Ishikawa (cell line): ENCODE data around the gene APBA3.

ENCODE experiments used
- CEBPB ChIP-seq: IDR thresholded peaks from 2 replicates; pipeline ENCODE4 v1.6.1; 2012
- CREB1 ChIP-seq: IDR thresholded peaks from 2 replicates; pipeline ENCODE4 v1.6.1; 2012; ENCODE audit warnings: low read depth
- EP300 ChIP-seq: IDR thresholded peaks from 2 replicates; pipeline ENCODE4 v1.6.1; 2012; ENCODE audit warnings: borderline replicate concordance
- MAX ChIP-seq: IDR thresholded peaks from 2 replicates; pipeline ENCODE4 v1.6.1; 2012
- NFIC ChIP-seq: IDR thresholded peaks from 2 replicates; pipeline ENCODE4 v1.6.1; 2012
- RAD21 ChIP-seq: IDR thresholded peaks from 2 replicates; pipeline ENCODE4 v1.6.1; 2012; ENCODE audit warnings: low read depth
- REST ChIP-seq: IDR thresholded peaks from 2 replicates; pipeline ENCODE4 v1.6.1; 2012; ENCODE audit warnings: low read depth, mild to moderate bottlenecking
- TAF1 ChIP-seq: IDR thresholded peaks from 2 replicates; pipeline ENCODE4 v1.6.1; 2012; ENCODE audit warnings: low read depth, mild to moderate bottlenecking
- YY1 ChIP-seq: IDR thresholded peaks from 2 replicates; pipeline ENCODE4 v1.6.1; 2012; ENCODE audit warnings: low read depth
- ZBTB7A ChIP-seq: IDR thresholded peaks from 2 replicates; pipeline ENCODE4 v1.6.1; 2012; ENCODE audit warnings: low read depth

GRCh38 chr19:3781603-3782002 is 20.1 kb upstream of the APBA3 start:
- TF ChIP-seq MAX = no peak
- TF ChIP-seq EP300 = no peak
- TF ChIP-seq RAD21 = no peak
- no peak for TF ChIP-seq REST
- TF ChIP-seq NFIC = no peak
- TF ChIP-seq TAF1 = no peak
- TF ChIP-seq CEBPB = no peak
- no peak for TF ChIP-seq YY1
- TF ChIP-seq ZBTB7A = no peak
- no peak for TF ChIP-seq CREB1
